Ishikawa (cell line): ENCODE data around the gene SNX17.

ENCODE experiments used
- CEBPB ChIP-seq: IDR thresholded peaks from 2 replicates; pipeline ENCODE4 v1.6.1; 2012
- CREB1 ChIP-seq: IDR thresholded peaks from 2 replicates; pipeline ENCODE4 v1.6.1; 2012; ENCODE audit warnings: low read depth
- EGR1 ChIP-seq: IDR thresholded peaks from 2 replicates; pipeline ENCODE4 v1.6.1; 2012
- EP300 ChIP-seq: IDR thresholded peaks from 2 replicates; pipeline ENCODE4 v1.6.1; 2012; ENCODE audit warnings: borderline replicate concordance
- FOXM1 ChIP-seq: IDR thresholded peaks from 2 replicates; pipeline ENCODE4 v1.6.1; 2012; ENCODE audit warnings: low read depth, borderline replicate concordance
- MAX ChIP-seq: IDR thresholded peaks from 2 replicates; pipeline ENCODE4 v1.6.1; 2012
- NFIC ChIP-seq: IDR thresholded peaks from 2 replicates; pipeline ENCODE4 v1.6.1; 2012
- RAD21 ChIP-seq: IDR thresholded peaks from 2 replicates; pipeline ENCODE4 v1.6.1; 2012; ENCODE audit warnings: low read depth
- REST ChIP-seq: IDR thresholded peaks from 2 replicates; pipeline ENCODE4 v1.6.1; 2012; ENCODE audit warnings: low read depth, mild to moderate bottlenecking
- TAF1 ChIP-seq: IDR thresholded peaks from 2 replicates; pipeline ENCODE4 v1.6.1; 2012; ENCODE audit warnings: low read depth, mild to moderate bottlenecking
- TCF12 ChIP-seq: IDR thresholded peaks from 2 replicates; pipeline ENCODE4 v1.6.1; 2012; ENCODE audit warnings: low read depth
- TEAD4 ChIP-seq: IDR thresholded peaks from 2 replicates; pipeline ENCODE4 v1.6.1; 2012
- USF1 ChIP-seq: IDR thresholded peaks from 2 replicates; pipeline ENCODE4 v1.6.1; 2012
- YY1 ChIP-seq: IDR thresholded peaks from 2 replicates; pipeline ENCODE4 v1.6.1; 2012; ENCODE audit warnings: low read depth
- ZBTB7A ChIP-seq: IDR thresholded peaks from 2 replicates; pipeline ENCODE4 v1.6.1; 2012; ENCODE audit warnings: low read depth

Gene SNX17

GRCh38 chr2:27323596-27324285, 46.7 kb upstream of the SNX17 start:
- TF ChIP-seq CREB1: no peak
- no peak for TF ChIP-seq YY1
- no peak for TF ChIP-seq MAX

- no peak for TF ChIP-seq NFIC
- TF ChIP-seq TCF12: no peak
- no peak for TF ChIP-seq USF1
- no peak for TF ChIP-seq EP300
- no peak for TF ChIP-seq CEBPB
- TF ChIP-seq REST: no peak
- TF ChIP-seq MAX: no peak
- no peak for TF ChIP-seq FOXM1
- TF ChIP-seq TAF1: no peak
These were observed 45.7 kb upstream of the SNX17 start for GRCh38 chr2:27324720-27325119.

- TF ChIP-seq TAF1 (no peak), TEAD4 (no peak), FOXM1 (no peak), EGR1 (no peak), REST (no peak), TCF12 (no peak), MAX (no peak)
These were observed 35.1 kb upstream of the SNX17 start for GRCh38 chr2:27335311-27335710.

GRCh38 chr2:27336173-27336572, 34.2 kb upstream of the SNX17 start:
- TF ChIP-seq FOXM1: no peak
- no peak for TF ChIP-seq MAX
- TF ChIP-seq REST: no peak
- no peak for TF ChIP-seq USF1
- TF ChIP-seq EGR1: no peak
- TF ChIP-seq EP300: no peak
- no peak for TF ChIP-seq ZBTB7A

GRCh38 chr2:27347641-27348040, 22.8 kb upstream of the SNX17 start:
- TF ChIP-seq EP300 (no peak), TCF12 (no peak), REST (no peak), YY1 (no peak), RAD21 (no peak), FOXM1 (no peak), NFIC (no peak), ZBTB7A (no peak), MAX (no peak)
